ENCODE results near the gene FGGY. TPM values are rescaled to one million over a fixed set of nuclear protein-coding genes. Genes with fewer than 3 reads are reported as not detected.

FGGY gene
- total and polyA plus RNA-seq, 2 donors (not counting 3 experiments of a cell fraction or from before 2014, with no cell fraction given): 5.6 to 6.4 TPM

- Histone ChIP-seq H3K27me3 (ENCODE audit: control insufficient read depth in 2 of 2, insufficient read depth in 2 of 2, low read length in 2 of 2) (no peaks in the 10 kb centered on the region), H4K20me1 (replicated peaks; ENCODE audit: control insufficient read depth, extremely low read depth, insufficient read depth, low read length) (no peaks in the 10 kb centered on the region), H3K9me1 (replicated peaks; ENCODE audit: control insufficient read depth, extremely low read depth, insufficient read depth, low read length) (no peaks in the 10 kb centered on the region), H3K9me3 (replicated peaks; ENCODE audit: control insufficient read depth, insufficient read depth, low read length) (no peaks in the 10 kb centered on the region), H2AFZ (ENCODE audit: low read depth, low read length) (no peak overlapping the region), H3K4me2 (ENCODE audit: insufficient read depth, low read length) (no peak overlapping the region), H3K4me1 (ENCODE audit: control insufficient read depth, extremely low read depth, insufficient read depth, low read length) (no peaks in the 10 kb centered on the region), H3K4me3 (replicated peaks in 1 of 3; ENCODE audit: insufficient read depth in 1 of 3, low read depth in 1 of 3, low read length in 3 of 3) (no peak overlapping the region), H3K36me3 (ENCODE audit: control insufficient read depth in 2 of 2, extremely low read depth in 1 of 2, insufficient read depth in 2 of 2, low read length in 2 of 2) (no peaks in the 10 kb centered on the region), H3K9ac (replicated peaks; ENCODE audit: extremely low read depth, insufficient read depth, low read length) (no peak overlapping the region), H3K27ac (ENCODE audit: insufficient read depth, low read depth, low read length) (no peak overlapping the region), H3K79me2 (ENCODE audit: control insufficient read depth, insufficient read depth, low read length) (no peaks in the 10 kb centered on the region)
- dilution Hi-C loops (cut with MboI; ENCODE audit: extremely low pct_ligation_motif_present, low sequenced_read_pairs): no loop called here
- intact Hi-C loops (cut with micrococcal nuclease): no loop called here
- TF ChIP-seq CTCF (IDR thresholded peaks at IDR 0.05; ENCODE audit: extremely low read depth in 1 of 2, insufficient read depth in 1 of 2, low read depth in 1 of 2, low read length in 2 of 2) (no peak), MAX (IDR thresholded peaks at IDR 0.05; ENCODE audit: insufficient read depth, insufficient read length) (no peak), GATA2 (IDR thresholded peaks at IDR 0.05; ENCODE audit: insufficient read depth, insufficient read length, low read depth, low read length) (no peak), FOS (IDR thresholded peaks at IDR 0.05; ENCODE audit: borderline replicate concordance, insufficient read depth, low read length) (no peak), JUN (IDR thresholded peaks at IDR 0.05; ENCODE audit: borderline replicate concordance, insufficient read depth, insufficient read length, low read depth) (no peak), MYC (IDR thresholded peaks at IDR 0.05; ENCODE audit: low read depth, low read length) (no peak), EZH2 (IDR thresholded peaks at IDR 0.05; ENCODE audit: borderline replicate concordance, low read depth, low read length, severe bottlenecking) (no peak), POLR2A (IDR thresholded peaks at IDR 0.05; ENCODE audit: low read depth, low read length) (no peak), POLR2AphosphoS5 (IDR thresholded peaks at IDR 0.05; ENCODE audit: insufficient read depth, low read depth, low read length) (no peak)
- ChIA-PET CTCF (interaction anchor here (1.4 kb wide), 1 partner anchor 314 kb away, joined by 3 read pairs; no protein-coding TSS in a partner anchor), POLR2A (no interaction called here)
- no peak for FAIRE-seq
- BruUV-seq (replicated peaks): no TSS peak
- DNase-seq (ENCODE audit: low read depth, low spot score): no peak
Measured at GRCh38 chr1:59445040-59445439, 148.1 kb downstream of the FGGY start.

Measured in endothelial cell of umbilical vein (primary cell).